DOHH2 (cell line): ENCODE measurements around the gene FAM114A2.

Experiments used
- H3F3A ChIP-seq: fragments of 200-600 bp; sonication (generic), shearing (Covaris generic); 2 replicates; pipeline ENCODE4 v1.6.0; 2016; ENCODE audit warnings: antibody characterized with exemption, mild to moderate bottlenecking; ENCODE audit not compliant: control insufficient read depth, insufficient read depth
- H3K27ac ChIP-seq: fragments of 200-600 bp; sonication (generic); 2 replicates; pipeline ENCODE4 v1.5.1; 2014; ENCODE audit warnings: low read depth, mild to moderate bottlenecking, low read length, moderate library complexity
- H3K27me3 ChIP-seq: fragments of 200-600 bp; sonication (generic); 2 replicates; pipeline ENCODE4 v1.6.1; 2014; ENCODE audit warnings: mild to moderate bottlenecking, low read length, mixed read lengths; ENCODE audit not compliant: control insufficient read depth
- H3K36me3 ChIP-seq: fragments of 200-600 bp; sonication (generic); 2 replicates; pipeline ENCODE4 v1.6.1; 2014; ENCODE audit warnings: mild to moderate bottlenecking, low read length, moderate library complexity, mixed read lengths; ENCODE audit not compliant: control insufficient read depth
- H3K4me1 ChIP-seq: fragments of 200-600 bp; sonication (generic); 2 replicates; pipeline ENCODE4 v1.6.1; 2014; ENCODE audit warnings: mild to moderate bottlenecking, low read length, mixed read lengths; ENCODE audit not compliant: control insufficient read depth
- H3K4me2 ChIP-seq: fragments of 200-600 bp; sonication (generic); 2 replicates; pipeline ENCODE4 v1.6.0; 2014; ENCODE audit warnings: mild to moderate bottlenecking, low read length, moderate library complexity
- H3K4me3 ChIP-seq: fragments of 200-600 bp; sonication (generic); 2 replicates; pipeline ENCODE4 v1.5.1; 2014; ENCODE audit warnings: mild to moderate bottlenecking, low read length, mixed read lengths
- H3K79me2 ChIP-seq: fragments of 200-600 bp; sonication (generic); 2 replicates; pipeline ENCODE4 v1.6.1; 2014; ENCODE audit warnings: mild to moderate bottlenecking, low read length, mixed read lengths; ENCODE audit not compliant: control insufficient read depth
- H3K9me2 ChIP-seq: fragments of 200-600 bp; sonication (generic); replicated peaks from 2 replicates; pipeline ENCODE4 v1.6.1; 2014; ENCODE audit warnings: mild to moderate bottlenecking, low read length, mixed read lengths; ENCODE audit not compliant: control insufficient read depth
- H3K9me3 ChIP-seq: fragments of 200-600 bp; sonication (generic); 2 replicates; pipeline ENCODE4 v1.6.1; 2014; ENCODE audit warnings: antibody characterized with exemption, low read length, mixed read lengths; ENCODE audit not compliant: control insufficient read depth, insufficient read depth
- H4K20me1 ChIP-seq: fragments of 200-600 bp; sonication (generic); 2 replicates; pipeline ENCODE4 v1.6.0; 2014; ENCODE audit warnings: low read depth, mild to moderate bottlenecking, antibody characterized with exemption, low read length, moderate library complexity; ENCODE audit not compliant: control insufficient read depth, insufficient read depth
- CTCF ChIP-seq: fragments of 200-600 bp; sonication (generic); IDR thresholded peaks from one replicate; pipeline ENCODE4 v1.5.1; 2014; ENCODE audit warnings: antibody characterized with exemption, mild to moderate bottlenecking, low read depth, low read length; ENCODE audit not compliant: poor library complexity, severe bottlenecking
- EZH2phosphoT487 ChIP-seq: fragments of 200-600 bp; sonication (generic); IDR thresholded peaks from 2 replicates; pipeline ENCODE4 v1.6.1; 2017; ENCODE audit warnings: borderline replicate concordance, mild to moderate bottlenecking, antibody characterized with exemption, low read length, moderate library complexity, mixed read lengths

FAM114A2 gene

GRCh38 chr5:154038261-154038706 is 426 bp downstream of the FAM114A2 start:
- Histone ChIP-seq H3F3A (peaks cover 5% of the 10 kb centered on the region; the same call in 1 of the 2 replicates), H3K36me3 (peaks cover 8% of the 10 kb centered on the region), H3K4me3 (peak overlapping the region; percentile 95), H3K27me3 (no peaks in the 10 kb centered on the region), H3K9me2 (no peaks in the 10 kb centered on the region), H3K4me2 (peak overlapping the region; percentile 71), H3K79me2 (peaks cover 55% of the 10 kb centered on the region), H3K9me3 (no peaks in the 10 kb centered on the region), H3K27ac (peak overlapping the region; percentile 73), H3K4me1 (peaks cover 35% of the 10 kb centered on the region), H4K20me1 (no peaks in the 10 kb centered on the region)
- TF ChIP-seq EZH2phosphoT487 (no peak), CTCF (no peak)

DNA sequence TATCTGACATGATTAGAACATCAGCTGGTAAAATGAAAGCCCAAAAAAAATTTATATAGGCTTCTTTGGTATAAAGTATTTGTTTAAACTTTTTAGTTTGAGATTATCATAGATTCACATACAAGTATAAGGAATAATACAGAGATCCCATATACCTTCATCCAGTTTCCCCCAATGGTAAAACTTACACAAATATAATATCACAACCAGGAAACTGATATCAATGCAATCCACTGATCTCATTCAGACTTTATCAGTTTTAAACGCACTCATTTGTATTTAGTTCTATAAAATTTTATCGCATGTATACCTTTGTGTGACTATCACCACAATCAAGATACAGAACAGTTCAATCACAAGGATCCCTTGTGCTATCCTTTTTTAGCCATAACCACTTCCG is 3.8 kb downstream of the FAM114A2 start:
- no peak overlapping the region for H3K4me2 ChIP-seq
- no peaks in the 10 kb centered on the region for H3K9me2 ChIP-seq
- no peak overlapping the region for H3K4me3 ChIP-seq
- no peaks in the 10 kb centered on the region for H4K20me1 ChIP-seq
- TF ChIP-seq CTCF = no peak
- no peak for TF ChIP-seq EZH2phosphoT487
- H3F3A ChIP-seq = peaks cover 5% of the 10 kb centered on the region; the same call in 1 of the 2 replicates
- peaks cover 29% of the 10 kb centered on the region for H3K79me2 ChIP-seq
- no peaks in the 10 kb centered on the region for H3K9me3 ChIP-seq
- peaks cover 22% of the 10 kb centered on the region for H3K4me1 ChIP-seq
- no peaks in the 10 kb centered on the region for H3K27me3 ChIP-seq
- no peak overlapping the region for H3K27ac ChIP-seq
- H3K36me3 ChIP-seq = peaks cover 10% of the 10 kb centered on the region

DNA sequence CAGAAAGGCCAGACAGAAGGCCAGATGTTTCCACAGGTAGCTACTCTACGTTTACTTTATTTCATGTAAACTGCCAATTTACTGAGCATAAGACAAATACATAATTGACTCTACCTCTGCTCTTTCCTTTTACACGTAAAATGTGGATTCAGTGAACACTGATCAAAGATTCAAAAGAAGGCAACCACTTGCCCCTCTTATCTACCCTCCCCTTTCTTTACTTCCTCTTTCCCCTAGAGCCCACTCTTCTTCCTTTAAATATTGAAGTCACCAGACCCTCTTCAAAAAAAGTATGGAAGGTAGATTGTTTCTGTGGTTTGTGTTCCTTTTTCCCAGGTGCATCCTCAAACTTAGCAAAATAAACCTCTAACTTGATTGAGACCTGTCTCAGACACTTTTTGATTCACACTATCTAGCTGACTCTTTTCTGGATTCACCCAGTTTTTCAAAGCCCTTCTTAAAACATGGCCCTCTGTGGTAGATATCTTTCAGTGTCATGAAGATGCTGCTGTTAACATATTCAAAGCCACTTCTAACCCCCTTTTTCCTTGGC is 6.7 kb downstream of the FAM114A2 start:
- H3K79me2 ChIP-seq = peaks cover 8% of the 10 kb centered on the region
- TF ChIP-seq EZH2phosphoT487 (no peak), CTCF (no peak)
- peaks cover 10% of the 10 kb centered on the region for H3K4me1 ChIP-seq
- no peaks in the 10 kb centered on the region for H3K9me3 ChIP-seq
- no peak overlapping the region for H3K4me3 ChIP-seq
- no peak overlapping the region for H3K27ac ChIP-seq
- no peaks in the 10 kb centered on the region; the same call in 1 of the 2 replicates for H3F3A ChIP-seq
- H4K20me1 ChIP-seq = no peaks in the 10 kb centered on the region
- H3K4me2 ChIP-seq = no peak overlapping the region
- peaks cover 12% of the 10 kb centered on the region; the same call in 1 of the 2 replicates for H3K36me3 ChIP-seq
- H3K9me2 ChIP-seq = no peaks in the 10 kb centered on the region
- no peaks in the 10 kb centered on the region for H3K27me3 ChIP-seq
